Neural cell (in vitro differentiated cells): ENCODE results near the gene BNIP5. TPM values are rescaled to one million over a fixed set of nuclear protein-coding genes. Genes with fewer than 3 reads are reported as not detected.
A peak's percentile ranks its signal among the peaks of the same experiment; 100 is the strongest.

Experiments used
- H2AFZ ChIP-seq: fragments of 200-600, 300-800 bp; sonication (generic), shearing (Covaris generic); 2 replicates; pipeline ENCODE4 v1.6.0; 2014; ENCODE audit warnings: low read depth, mild to moderate bottlenecking, antibody characterized with exemption, low read length, moderate library complexity
- H3F3A ChIP-seq: fragments of 200-600 bp; shearing (Covaris generic); 2 replicates; pipeline ENCODE4 v1.6.1; 2016; ENCODE audit warnings: mild to moderate bottlenecking, moderate library complexity, mixed read lengths, antibody characterized with exemption, low read length; ENCODE audit not compliant: insufficient read depth, poor library complexity, severe bottlenecking
- H3K27ac ChIP-seq: fragments of 200-600, 300-800 bp; sonication (generic), shearing (Covaris generic); 2 replicates; pipeline ENCODE4 v1.5.1; 2014; ENCODE audit warnings: mild to moderate bottlenecking, low read length, moderate library complexity
- H3K27me3 ChIP-seq: fragments of 300-800, 200-600 bp; sonication (generic), shearing (Covaris generic); 2 replicates; pipeline ENCODE4 v1.6.0; 2014; ENCODE audit warnings: mild to moderate bottlenecking, low read depth, low read length, moderate library complexity; ENCODE audit not compliant: insufficient read depth
- H3K36me3 ChIP-seq: fragments of 300-800, 200-600 bp; sonication (generic), shearing (Covaris generic); 2 replicates; pipeline ENCODE4 v1.5.1; 2014; ENCODE audit warnings: mild to moderate bottlenecking, antibody characterized with exemption, low read length, moderate library complexity; ENCODE audit not compliant: insufficient read depth
- H3K4me2 ChIP-seq: fragments of 300-800, 200-600 bp; sonication (generic), shearing (Covaris generic); 2 replicates; pipeline ENCODE4 v1.6.0; 2014; ENCODE audit warnings: mild to moderate bottlenecking, low read length
- H3K4me3 ChIP-seq: fragments of 300-800, 200-600 bp; sonication (generic), shearing (Covaris generic); 2 replicates; pipeline ENCODE4 v1.5.1; 2014; ENCODE audit warnings: mild to moderate bottlenecking, low read length, moderate library complexity
- H3K79me2 ChIP-seq: fragments of 200-600 bp; shearing (Covaris generic); replicated peaks from 2 replicates; pipeline ENCODE4 v1.6.0; 2014; ENCODE audit warnings: mild to moderate bottlenecking, low read length, moderate library complexity; ENCODE audit not compliant: insufficient read depth
- H3K9ac ChIP-seq: fragments of 300-800, 200-600 bp; sonication (generic), shearing (Covaris generic); 2 replicates; pipeline ENCODE4 v1.6.1; 2016; ENCODE audit warnings: mild to moderate bottlenecking, low read length, mixed read lengths
- H3K9me2 ChIP-seq: fragments of 200-600 bp; shearing (Covaris generic); 2 replicates; pipeline ENCODE4 v1.6.1; 2016; ENCODE audit warnings: mild to moderate bottlenecking, low read length, mixed read lengths; ENCODE audit not compliant: insufficient read depth
- H3K9me3 ChIP-seq: fragments of 200-600, 300-800 bp; sonication (generic), shearing (Covaris generic); 2 replicates; pipeline ENCODE4 v1.6.1; 2016; ENCODE audit warnings: mild to moderate bottlenecking, mixed run types, low read length, moderate library complexity, mixed read lengths
- H4K20me1 ChIP-seq: fragments of 200-600 bp; shearing (Covaris generic); 2 replicates; pipeline ENCODE4 v1.6.1; 2016; ENCODE audit warnings: mild to moderate bottlenecking, mixed run types; ENCODE audit not compliant: insufficient read depth
- EP300 ChIP-seq: fragments of 450-650 bp; conservative IDR thresholded peaks from 2 replicates; pipeline ENCODE4 v1.6.1; 2014; ENCODE audit warnings: antibody characterized with exemption, mild to moderate bottlenecking, moderate library complexity; ENCODE audit not compliant: poor library complexity, severe bottlenecking
- EZH2 ChIP-seq: fragments of 200-600, 300-800 bp; shearing (Covaris generic), sonication (generic); IDR thresholded peaks from 2 replicates; pipeline ENCODE4 v1.6.1; 2014; ENCODE audit warnings: antibody characterized with exemption, low read length, borderline replicate concordance, mild to moderate bottlenecking; ENCODE audit not compliant: insufficient read depth, poor library complexity, severe bottlenecking
- MXI1 ChIP-seq: fragments of 450-650 bp; conservative IDR thresholded peaks from 2 replicates; pipeline ENCODE4 v1.6.1; 2014; ENCODE audit warnings: antibody characterized with exemption, mild to moderate bottlenecking; ENCODE audit not compliant: poor library complexity, severe bottlenecking
- RAD21 ChIP-seq: fragments of 450-650 bp; conservative IDR thresholded peaks from 2 replicates; pipeline ENCODE4 v1.6.1; 2014; ENCODE audit warnings: antibody characterized with exemption, mild to moderate bottlenecking, moderate library complexity
- SMC3 ChIP-seq: fragments of 450-650 bp; conservative IDR thresholded peaks from 2 replicates; pipeline ENCODE4 v1.6.1; 2014; ENCODE audit warnings: antibody characterized with exemption, mild to moderate bottlenecking, moderate library complexity; ENCODE audit not compliant: poor library complexity
- TAF1 ChIP-seq: IDR thresholded peaks from 2 replicates; pipeline ENCODE4 v1.6.1; 2012; ENCODE audit warnings: low read depth
- polyA plus RNA-seq: library from polyadenylated mRNA; depleted of rRNA; stranded (reverse); fragments of >200 nt; gene quantifications from 2 replicates; pipeline ENCODE4 v1.2.3, GENCODE V29; 2014
- TF ChIP-seq, protein P1 (sequence below): IDR thresholded peaks from 2 replicates; pipeline ENCODE4 v1.6.1; 2012; ENCODE audit warnings: borderline replicate concordance
- TF ChIP-seq, protein P2 (sequence below): fragments of 450-650 bp; IDR thresholded peaks from 2 replicates; pipeline ENCODE4 v1.5.1; 2014; ENCODE audit warnings: antibody characterized with exemption, mild to moderate bottlenecking, moderate library complexity; ENCODE audit not compliant: poor library complexity, severe bottlenecking

Gene BNIP5
- polyA plus RNA-seq, 1 donor from 2014 or later: not detected

DNA sequence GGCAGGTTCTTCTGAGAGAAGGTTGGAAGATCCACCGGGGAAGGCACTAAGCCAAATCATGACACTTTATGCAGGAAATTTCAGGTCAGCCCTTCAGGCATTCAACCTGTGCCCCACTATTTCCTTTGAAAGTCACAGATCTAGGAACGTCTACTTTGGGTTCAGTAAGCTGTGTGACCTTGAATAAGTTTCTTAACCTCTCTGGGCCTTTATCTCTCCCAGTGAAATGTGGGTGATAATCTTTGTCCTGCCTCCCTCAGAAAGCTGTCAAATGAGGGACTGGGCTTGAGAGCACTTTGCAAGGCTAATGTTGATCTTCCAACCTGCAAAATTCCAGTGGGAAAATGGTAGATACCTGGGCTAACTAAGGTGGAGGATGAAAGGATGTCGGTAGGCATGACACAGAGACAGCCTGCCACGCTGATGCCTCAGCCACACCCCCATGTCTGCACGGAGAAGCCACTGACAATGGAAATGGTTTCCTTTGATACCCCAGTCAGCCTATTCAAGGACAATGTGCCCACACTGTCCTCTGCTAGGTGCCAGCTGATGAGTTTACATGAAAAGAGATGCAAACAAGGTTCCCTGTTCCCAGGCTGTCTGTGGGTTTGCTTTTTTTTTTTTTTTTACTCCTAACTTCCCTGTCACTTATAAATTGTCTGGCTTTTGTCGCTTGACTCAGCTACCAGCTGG lies 9.3 kb downstream of the BNIP5 start:
- Histone ChIP-seq H2AFZ (peak overlapping the region; percentile 9), H3K9me3 (no peaks in the 10 kb centered on the region), H3K9ac (peak overlapping the region; percentile 48), H4K20me1 (no peaks in the 10 kb centered on the region), H3K27me3 (no peaks in the 10 kb centered on the region), H3K36me3 (no peaks in the 10 kb centered on the region), H3K9me2 (no peaks in the 10 kb centered on the region), H3K4me2 (no peak overlapping the region), H3K79me2 (no peaks in the 10 kb centered on the region), H3K27ac (peak overlapping the region; percentile 76), H3K4me3 (no peak overlapping the region), H3F3A (no peaks in the 10 kb centered on the region)
- TF ChIP-seq EP300 (peak; percentile 11), EZH2 (no peak), TAF1 (no peak)

DNA sequence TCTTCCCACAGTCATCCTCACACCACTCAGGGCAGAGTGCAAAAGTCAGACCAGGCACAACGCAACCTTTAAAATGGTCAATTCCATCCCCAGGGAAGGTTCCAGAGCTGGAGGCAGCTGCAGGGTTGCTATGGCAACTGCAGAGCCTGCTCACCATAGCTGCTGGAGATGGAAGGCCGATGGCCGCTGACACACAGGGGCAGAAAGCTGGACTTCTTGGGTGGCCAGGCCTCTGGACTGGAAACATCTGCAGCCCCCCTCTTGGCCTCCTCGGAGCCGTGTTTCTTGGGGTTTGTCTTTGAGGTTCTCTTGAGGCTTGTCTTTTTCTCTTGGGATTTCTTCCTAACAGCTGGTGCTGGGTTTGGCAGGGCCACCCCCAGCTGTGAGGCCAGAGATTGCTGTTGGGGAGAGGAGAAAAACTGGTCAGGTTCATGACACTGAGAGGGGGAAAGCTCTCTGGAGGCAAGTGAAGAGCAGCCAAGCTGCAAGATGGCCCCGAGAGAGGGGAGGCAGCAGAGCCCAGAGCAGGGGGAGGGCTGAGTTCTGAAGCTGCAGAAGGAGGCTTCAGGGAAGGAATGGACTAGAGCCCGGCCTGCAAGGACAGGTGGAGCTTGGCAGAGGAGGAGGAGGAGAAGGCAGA lies 10.2 kb downstream of the BNIP5 start:
- H3K4me3 ChIP-seq: peak overlapping the region; percentile 22
- no peaks in the 10 kb centered on the region for H3K27me3 ChIP-seq
- peak overlapping the region; percentile 76 for H3K27ac ChIP-seq
- H3K36me3 ChIP-seq: no peaks in the 10 kb centered on the region
- H3K79me2 ChIP-seq: no peaks in the 10 kb centered on the region
- no peaks in the 10 kb centered on the region for H3F3A ChIP-seq
- no peaks in the 10 kb centered on the region for H3K9me3 ChIP-seq
- peak overlapping the region; percentile 48 for H3K9ac ChIP-seq
- no peaks in the 10 kb centered on the region for H3K9me2 ChIP-seq
- no peak overlapping the region for H3K4me2 ChIP-seq
- no peak for TF ChIP-seq EP300
- TF ChIP-seq RAD21: no peak
- TF ChIP-seq TAF1: peak; percentile 48
- H4K20me1 ChIP-seq: no peaks in the 10 kb centered on the region
- no peak overlapping the region for H2AFZ ChIP-seq

DNA sequence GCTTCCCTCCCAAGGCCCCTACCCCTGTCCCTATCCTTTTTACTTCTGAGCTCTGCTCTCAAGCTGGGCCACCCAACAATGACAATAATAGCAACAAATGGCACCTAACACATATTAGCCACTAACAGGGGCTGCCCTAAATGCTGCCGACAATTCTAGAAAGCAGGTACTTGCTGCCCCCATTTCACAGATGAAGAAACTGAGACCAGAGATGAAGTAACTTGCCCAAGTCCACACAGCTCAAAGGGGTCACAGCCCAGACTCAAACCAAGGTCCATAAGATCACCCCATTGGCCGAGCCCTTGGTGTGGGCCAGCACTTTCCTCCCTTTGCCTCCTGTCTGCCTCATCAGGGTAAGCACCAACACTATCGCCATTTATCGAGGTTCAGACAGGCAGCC lies 12.0 kb downstream of the BNIP5 start:
- Histone ChIP-seq H3K9ac (no peak overlapping the region), H3K4me2 (no peak overlapping the region), H3F3A (no peaks in the 10 kb centered on the region), H3K4me3 (no peak overlapping the region), H4K20me1 (no peaks in the 10 kb centered on the region), H3K27ac (no peak overlapping the region), H3K9me2 (no peaks in the 10 kb centered on the region), H3K9me3 (no peaks in the 10 kb centered on the region), H2AFZ (no peak overlapping the region), H3K27me3 (no peaks in the 10 kb centered on the region), H3K36me3 (no peaks in the 10 kb centered on the region), H3K79me2 (no peaks in the 10 kb centered on the region)
- no peak for TF ChIP-seq RAD21
- no peak for TF ChIP-seq MXI1
- no peak for TF ChIP-seq EP300
- TF ChIP-seq, protein P1, sequence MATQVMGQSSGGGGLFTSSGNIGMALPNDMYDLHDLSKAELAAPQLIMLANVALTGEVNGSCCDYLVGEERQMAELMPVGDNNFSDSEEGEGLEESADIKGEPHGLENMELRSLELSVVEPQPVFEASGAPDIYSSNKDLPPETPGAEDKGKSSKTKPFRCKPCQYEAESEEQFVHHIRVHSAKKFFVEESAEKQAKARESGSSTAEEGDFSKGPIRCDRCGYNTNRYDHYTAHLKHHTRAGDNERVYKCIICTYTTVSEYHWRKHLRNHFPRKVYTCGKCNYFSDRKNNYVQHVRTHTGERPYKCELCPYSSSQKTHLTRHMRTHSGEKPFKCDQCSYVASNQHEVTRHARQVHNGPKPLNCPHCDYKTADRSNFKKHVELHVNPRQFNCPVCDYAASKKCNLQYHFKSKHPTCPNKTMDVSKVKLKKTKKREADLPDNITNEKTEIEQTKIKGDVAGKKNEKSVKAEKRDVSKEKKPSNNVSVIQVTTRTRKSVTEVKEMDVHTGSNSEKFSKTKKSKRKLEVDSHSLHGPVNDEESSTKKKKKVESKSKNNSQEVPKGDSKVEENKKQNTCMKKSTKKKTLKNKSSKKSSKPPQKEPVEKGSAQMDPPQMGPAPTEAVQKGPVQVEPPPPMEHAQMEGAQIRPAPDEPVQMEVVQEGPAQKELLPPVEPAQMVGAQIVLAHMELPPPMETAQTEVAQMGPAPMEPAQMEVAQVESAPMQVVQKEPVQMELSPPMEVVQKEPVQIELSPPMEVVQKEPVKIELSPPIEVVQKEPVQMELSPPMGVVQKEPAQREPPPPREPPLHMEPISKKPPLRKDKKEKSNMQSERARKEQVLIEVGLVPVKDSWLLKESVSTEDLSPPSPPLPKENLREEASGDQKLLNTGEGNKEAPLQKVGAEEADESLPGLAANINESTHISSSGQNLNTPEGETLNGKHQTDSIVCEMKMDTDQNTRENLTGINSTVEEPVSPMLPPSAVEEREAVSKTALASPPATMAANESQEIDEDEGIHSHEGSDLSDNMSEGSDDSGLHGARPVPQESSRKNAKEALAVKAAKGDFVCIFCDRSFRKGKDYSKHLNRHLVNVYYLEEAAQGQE: no peak
- TF ChIP-seq, protein P2, sequence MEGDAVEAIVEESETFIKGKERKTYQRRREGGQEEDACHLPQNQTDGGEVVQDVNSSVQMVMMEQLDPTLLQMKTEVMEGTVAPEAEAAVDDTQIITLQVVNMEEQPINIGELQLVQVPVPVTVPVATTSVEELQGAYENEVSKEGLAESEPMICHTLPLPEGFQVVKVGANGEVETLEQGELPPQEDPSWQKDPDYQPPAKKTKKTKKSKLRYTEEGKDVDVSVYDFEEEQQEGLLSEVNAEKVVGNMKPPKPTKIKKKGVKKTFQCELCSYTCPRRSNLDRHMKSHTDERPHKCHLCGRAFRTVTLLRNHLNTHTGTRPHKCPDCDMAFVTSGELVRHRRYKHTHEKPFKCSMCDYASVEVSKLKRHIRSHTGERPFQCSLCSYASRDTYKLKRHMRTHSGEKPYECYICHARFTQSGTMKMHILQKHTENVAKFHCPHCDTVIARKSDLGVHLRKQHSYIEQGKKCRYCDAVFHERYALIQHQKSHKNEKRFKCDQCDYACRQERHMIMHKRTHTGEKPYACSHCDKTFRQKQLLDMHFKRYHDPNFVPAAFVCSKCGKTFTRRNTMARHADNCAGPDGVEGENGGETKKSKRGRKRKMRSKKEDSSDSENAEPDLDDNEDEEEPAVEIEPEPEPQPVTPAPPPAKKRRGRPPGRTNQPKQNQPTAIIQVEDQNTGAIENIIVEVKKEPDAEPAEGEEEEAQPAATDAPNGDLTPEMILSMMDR: no peak
- TF ChIP-seq EZH2: no peak
- TF ChIP-seq SMC3: no peak
- no peak for TF ChIP-seq TAF1
